HCT116 (cell line): ENCODE results near the gene INPP5F. TPM values are rescaled to one million over a fixed set of nuclear protein-coding genes. Genes with fewer than 3 reads are reported as not detected.

Experiments used
- ATAC-seq: fragments of 200-7000 bp; cut with Tn5 transposase; 2 replicates; pipeline ENCODE4 v1.9.1; 2020; ENCODE audit warnings: mild to moderate bottlenecking, moderate library complexity
- BruUV-seq: library from RNA; stranded (reverse); fragments of 400-500 nt; replicated peaks from 2 replicates; lab custom pipeline; 2021; lab: Mats Ljungman, UMichigan
- CTCF ChIA-PET: fragments of 300-600 bp; sonication (Branson Sonifier 250); formaldehyde crosslinking; loops from one replicate; lab custom pipeline; 2021; ENCODE audit warnings: antibody characterized with exemption; lab: Charles Lee
- POLR2A ChIA-PET: fragments of 300-600, 350-600 bp; sonication (Branson Sonifier 250); formaldehyde crosslinking; loops from one replicate; lab custom pipeline; 2021; ENCODE audit warnings: antibody characterized with exemption; lab: Charles Lee
- RAD21 ChIA-PET, 2 experiments: fragments of 300-600 bp; sonication (Branson Sonifier 250); formaldehyde crosslinking; loops; one replicate each; lab custom pipeline; 2023; ENCODE audit warnings: low total read pairs in 2 of 2; ENCODE audit not compliant: uncharacterized antibody in 2 of 2, unreplicated experiment in 2 of 2, low non-redundant PET in 1 of 2; lab: Charles Lee
- DNase-seq: peaks from one replicate; pipeline ENCODE4 v3.0.0-alpha.2; 2010; ENCODE audit warnings: low read depth, low spot score
- H2AFZ ChIP-seq: fragments of 200-600 bp; shearing (Covaris generic), sonication (generic); 2 replicates; pipeline ENCODE4 v1.6.1; 2017; ENCODE audit warnings: low read depth, mixed run types, mixed read lengths, antibody characterized with exemption, low read length; ENCODE audit not compliant: poor library complexity, severe bottlenecking
- H3K27ac ChIP-seq: 2 replicates; pipeline ENCODE4 v1.5.1; 2012; ENCODE audit warnings: low read depth, low read length
- H3K27me3 ChIP-seq: fragments of 200-600 bp; sonication (generic); 2 replicates; pipeline ENCODE4 v1.6.1; 2016; ENCODE audit warnings: mixed run types, low read length, mixed read lengths; ENCODE audit not compliant: insufficient read depth
- H3K36me3 ChIP-seq, 2 experiments: fragments of 200-500 bp in 1 of 2; fragments of 200-600 bp in 1 of 2; sonication (Bioruptor generic) in 1 of 2; sonication (generic) in 1 of 2; 2 replicates each; pipeline versions ENCODE4 v1.5.1 to v1.6.1; 2014 to 2016; ENCODE audit warnings: low read length in 2 of 2, inconsistent platforms in 1 of 2, mixed read lengths in 1 of 2, mixed run types in 1 of 2; ENCODE audit not compliant: insufficient read depth in 2 of 2, control insufficient read depth in 1 of 2
- H3K4me1 ChIP-seq, 2 experiments: fragments of 200-600 bp in 1 of 2; sonication (generic) in 1 of 2; 2 replicates each; pipeline versions ENCODE4 v1.5.1 to v1.6.1; 2012 to 2017; ENCODE audit warnings: low read length in 2 of 2, inconsistent platforms in 1 of 2, mild to moderate bottlenecking in 1 of 2, mixed read lengths in 1 of 2, mixed run types in 1 of 2, moderate library complexity in 1 of 2; ENCODE audit not compliant: insufficient read depth in 2 of 2, control insufficient read depth in 1 of 2
- H3K4me2 ChIP-seq: fragments of 200-600 bp; sonication (generic); 2 replicates; pipeline ENCODE4 v1.6.1; 2017; ENCODE audit warnings: mixed run types, low read length, mixed read lengths
- H3K4me3 ChIP-seq, 2 experiments: fragments of 200-600 bp in 1 of 2; sonication (generic) in 1 of 2; replicated peaks in 1 of 2; 2 replicates each; pipeline ENCODE4 v1.5.1; 2011 to 2016; ENCODE audit warnings: low read length in 2 of 2, control low read depth in 1 of 2, low read depth in 1 of 2, mild to moderate bottlenecking in 1 of 2, mixed read lengths in 1 of 2, mixed run types in 1 of 2
- H3K79me2 ChIP-seq: fragments of 200-600 bp; sonication (generic); 2 replicates; pipeline ENCODE4 v1.6.1; 2017; ENCODE audit warnings: mild to moderate bottlenecking, mixed run types, low read length, moderate library complexity, mixed read lengths; ENCODE audit not compliant: insufficient read depth
- H3K9ac ChIP-seq: fragments of 200-600 bp; sonication (generic); 2 replicates; pipeline ENCODE4 v1.6.1; 2016; ENCODE audit warnings: low read length, mixed read lengths
- H3K9me2 ChIP-seq: fragments of 200-600 bp; sonication (generic), shearing (Covaris generic); 2 replicates; pipeline ENCODE4 v1.6.1; 2017; ENCODE audit warnings: mixed run types, mild to moderate bottlenecking, moderate library complexity; ENCODE audit not compliant: insufficient read depth
- H3K9me3 ChIP-seq, 2 experiments: fragments of 200-500 bp in 1 of 2; fragments of 200-600 bp in 1 of 2; sonication (Bioruptor generic) in 1 of 2; sonication (generic) in 1 of 2; 2 replicates each; pipeline ENCODE4 v1.6.1; 2014 to 2017; ENCODE audit warnings: low read length in 2 of 2, mixed read lengths in 2 of 2, inconsistent platforms in 1 of 2, low read depth in 1 of 2, mild to moderate bottlenecking in 1 of 2, mixed run types in 1 of 2, moderate library complexity in 1 of 2; ENCODE audit not compliant: control insufficient read depth in 1 of 2, insufficient read depth in 1 of 2
- H4K20me1 ChIP-seq: fragments of 200-600 bp; sonication (generic), shearing (Covaris generic); 2 replicates; pipeline ENCODE4 v1.6.1; 2017; ENCODE audit warnings: mixed run types, mild to moderate bottlenecking, moderate library complexity; ENCODE audit not compliant: insufficient read depth
- CEBPB ChIP-seq: IDR thresholded peaks from 2 replicates; pipeline ENCODE4 v1.6.1; 2012; ENCODE audit warnings: low read depth
- EZH2phosphoT487 ChIP-seq: fragments of 200-600 bp; IDR thresholded peaks from 2 replicates; pipeline ENCODE4 v1.6.1; 2018; ENCODE audit warnings: antibody characterized with exemption, borderline replicate concordance
- FOSL1 ChIP-seq: IDR thresholded peaks from 2 replicates; pipeline ENCODE4 v1.6.1; 2012; ENCODE audit warnings: low read depth
- JUND ChIP-seq: IDR thresholded peaks from 2 replicates; pipeline ENCODE4 v1.6.1; 2012
- MAX ChIP-seq: IDR thresholded peaks from 2 replicates; pipeline ENCODE4 v1.6.1; 2012
- POLR2AphosphoS5 ChIP-seq: IDR thresholded peaks from 2 replicates; pipeline ENCODE4 v1.6.1; 2011; ENCODE audit warnings: mild to moderate bottlenecking, low read depth, low read length, moderate library complexity
- RAD21 ChIP-seq: IDR thresholded peaks from 2 replicates; pipeline ENCODE4 v1.6.1; 2012; ENCODE audit warnings: low read depth, mild to moderate bottlenecking
- SIN3A ChIP-seq: IDR thresholded peaks from 2 replicates; pipeline ENCODE4 v1.6.1; 2012; ENCODE audit warnings: low read depth
- SP1 ChIP-seq: IDR thresholded peaks from 2 replicates; pipeline ENCODE4 v1.6.1; 2012; ENCODE audit warnings: low read depth
- SRF ChIP-seq: IDR thresholded peaks from 2 replicates; pipeline ENCODE4 v1.6.1; 2012; ENCODE audit warnings: low read depth
- TCF7L2 ChIP-seq: IDR thresholded peaks from 2 replicates; pipeline ENCODE4 v1.7.0; 2011; ENCODE audit warnings: borderline replicate concordance, inconsistent platforms; ENCODE audit not compliant: insufficient read depth, insufficient read length; ENCODE audit errors: extremely low read depth
- YY1 ChIP-seq: IDR thresholded peaks from 2 replicates; pipeline ENCODE4 v1.6.1; 2011; ENCODE audit warnings: low read length, low read depth, moderate library complexity, mild to moderate bottlenecking; ENCODE audit not compliant: insufficient replicate concordance; ENCODE audit errors: extremely low read depth
- ZBTB33 ChIP-seq: IDR thresholded peaks from 2 replicates; pipeline ENCODE4 v1.6.1; 2011; ENCODE audit warnings: mild to moderate bottlenecking, low read length, moderate library complexity; ENCODE audit not compliant: insufficient replicate concordance; ENCODE audit errors: extremely low read depth
- intact Hi-C: fragments of 100-400 bp; cut with micrococcal nuclease; formaldehyde crosslinking; loops from 2 replicates; pipeline ENCODE4 v1.10.0; 2022
- total RNA-seq: library from RNA; stranded (reverse); gene quantifications from one replicate; pipeline ENCODE4 v1.2.1, GENCODE V29; 2021; ENCODE audit not compliant: unreplicated experiment
- TF ChIP-seq, protein P1 (sequence below), 3 experiments: fragments of 200-600 bp in 1 of 3; sonication (generic) in 1 of 3; IDR thresholded peaks in 2 of 3; conservative IDR thresholded peaks in 1 of 3; 2 replicates each; pipeline ENCODE4 v1.5.1; 2012 to 2017; ENCODE audit warnings: low read depth in 2 of 3, low read length in 2 of 3, antibody characterized with exemption in 1 of 3, borderline replicate concordance in 1 of 3, control low read depth in 1 of 3, mild to moderate bottlenecking in 1 of 3, mixed read lengths in 1 of 3, mixed run types in 1 of 3, moderate library complexity in 1 of 3; ENCODE audit not compliant: insufficient read depth in 1 of 3

Gene INPP5F
- total RNA-seq, 1 experiment from 2014 or later, result 21.6 TPM

- no peak overlapping the region for H2AFZ ChIP-seq
- H3K79me2 ChIP-seq, result no peaks in the 10 kb centered on the region
- intact Hi-C loops, result no loop called here
- no peak overlapping the region for H3K27ac ChIP-seq
- ChIA-PET CTCF (no interaction called here), RAD21 (no interaction called here), POLR2A (no interaction called here)
- DNase-seq (no peak), ATAC-seq (no peak)
- H3K4me1 ChIP-seq, result no peaks in the 10 kb centered on the region
- no peaks in the 10 kb centered on the region for H3K27me3 ChIP-seq
- H3K4me3 ChIP-seq, result no peak overlapping the region
- H3K9ac ChIP-seq, result no peak overlapping the region
- H3K4me2 ChIP-seq, result no peak overlapping the region
- no peaks in the 10 kb centered on the region for H3K9me3 ChIP-seq
- TF ChIP-seq SP1 (no peak), JUND (no peak), RAD21 (no peak), SRF (no peak), FOSL1 (no peak), SIN3A (no peak), EZH2phosphoT487 (no peak), ZBTB33 (no peak), CEBPB (no peak), YY1 (no peak), TCF7L2 (no peak), POLR2AphosphoS5 (no peak), MAX (no peak)
- TF ChIP-seq, protein P1, sequence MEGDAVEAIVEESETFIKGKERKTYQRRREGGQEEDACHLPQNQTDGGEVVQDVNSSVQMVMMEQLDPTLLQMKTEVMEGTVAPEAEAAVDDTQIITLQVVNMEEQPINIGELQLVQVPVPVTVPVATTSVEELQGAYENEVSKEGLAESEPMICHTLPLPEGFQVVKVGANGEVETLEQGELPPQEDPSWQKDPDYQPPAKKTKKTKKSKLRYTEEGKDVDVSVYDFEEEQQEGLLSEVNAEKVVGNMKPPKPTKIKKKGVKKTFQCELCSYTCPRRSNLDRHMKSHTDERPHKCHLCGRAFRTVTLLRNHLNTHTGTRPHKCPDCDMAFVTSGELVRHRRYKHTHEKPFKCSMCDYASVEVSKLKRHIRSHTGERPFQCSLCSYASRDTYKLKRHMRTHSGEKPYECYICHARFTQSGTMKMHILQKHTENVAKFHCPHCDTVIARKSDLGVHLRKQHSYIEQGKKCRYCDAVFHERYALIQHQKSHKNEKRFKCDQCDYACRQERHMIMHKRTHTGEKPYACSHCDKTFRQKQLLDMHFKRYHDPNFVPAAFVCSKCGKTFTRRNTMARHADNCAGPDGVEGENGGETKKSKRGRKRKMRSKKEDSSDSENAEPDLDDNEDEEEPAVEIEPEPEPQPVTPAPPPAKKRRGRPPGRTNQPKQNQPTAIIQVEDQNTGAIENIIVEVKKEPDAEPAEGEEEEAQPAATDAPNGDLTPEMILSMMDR (IDR thresholded peaks at IDR 0.05 in 2 of 3, conservative IDR thresholded peaks at IDR 0.05 in 1 of 3; ENCODE audit: borderline replicate concordance in 1 of 3, insufficient read depth in 1 of 3, low read depth in 2 of 3, low read length in 2 of 3), result no peak
- no peaks in the 10 kb centered on the region for H3K9me2 ChIP-seq
- no peaks in the 10 kb centered on the region for H4K20me1 ChIP-seq
- BruUV-seq, result no TSS peak
- H3K36me3 ChIP-seq, result no peaks in the 10 kb centered on the region
These were observed 70.2 kb downstream of the INPP5F start for GRCh38 chr10:119796039-119796438.
